HepG2 (cell line): Measurements from ENCODE around the gene UNC5C. TPM values are rescaled to one million over a fixed set of nuclear protein-coding genes. Genes with fewer than 3 reads are reported as not detected.

ENCODE experiments used
- ATAC-seq: fragments of 200-7000 bp; cut with Tn5 transposase; 3 replicates; pipeline ENCODE4 v1.9.1; 2020; ENCODE audit warnings: mild to moderate bottlenecking, moderate library complexity
- BruUV-seq: library from RNA; stranded (reverse); fragments of 400-500 nt; replicated peaks from 2 replicates; lab custom pipeline; 2021; lab: Mats Ljungman, UMichigan
- CTCF ChIA-PET: fragments of 300-600 bp; formaldehyde crosslinking; extraction: SDS; loops from one replicate; lab custom pipeline; 2021; ENCODE audit warnings: low total read pairs, inconsistent platforms, low intra/inter-chr PET ratio; lab: Yijun Ruan, JAX
- POLR2A ChIA-PET: fragments of 350-600 bp; sonication (Branson Sonifier 250); formaldehyde crosslinking; loops from one replicate; lab custom pipeline; 2020; ENCODE audit warnings: antibody characterized with exemption, inconsistent platforms; lab: Yijun Ruan, JAX
- DNase-seq: peaks from one replicate; pipeline ENCODE4 v3.0.0-alpha.2; 2015; ENCODE audit warnings: low spot score
- FAIRE-seq: peaks from 3 replicates; lab custom pipeline; 2011; peaks lifted over from hg19 to GRCh38; lab: Jason Lieb, UNC
- H2AFZ ChIP-seq: one replicate; pipeline ENCODE4 v1.6.1; 2011; ENCODE audit warnings: low read length, inconsistent platforms
- H3K27ac ChIP-seq: fragments of 300-600 bp; 3 replicates; pipeline ENCODE4 v1.8.0; 2011; ENCODE audit warnings: mixed run types, mild to moderate bottlenecking, mixed read lengths, low read length, inconsistent platforms; ENCODE audit not compliant: insufficient read depth; ENCODE audit errors: extremely low read length
- H3K27me3 ChIP-seq, 2 experiments: fragments of 200-600 bp in 1 of 2; 2 replicates in 1 of 2; 3 replicates in 1 of 2; pipeline versions ENCODE4 v1.6.0 to v1.8.0; 2011; ENCODE audit warnings: low read length in 2 of 2, mild to moderate bottlenecking in 2 of 2, moderate library complexity in 2 of 2, inconsistent platforms in 1 of 2; ENCODE audit not compliant: insufficient read depth in 2 of 2, control insufficient read depth in 1 of 2
- H3K36me3 ChIP-seq, 2 experiments: fragments of 200-600 bp in 1 of 2; replicated peaks in 1 of 2; 2 replicates in 1 of 2; 3 replicates in 1 of 2; pipeline versions ENCODE4 v1.5.1 to v1.8.0; 2011; ENCODE audit warnings: low read length in 2 of 2, inconsistent platforms in 1 of 2; ENCODE audit not compliant: insufficient read depth in 2 of 2, control insufficient read depth in 1 of 2
- H3K4me1 ChIP-seq: 2 replicates; pipeline ENCODE4 v1.5.1; 2012; ENCODE audit warnings: low read length, inconsistent platforms; ENCODE audit not compliant: insufficient read depth
- H3K4me2 ChIP-seq: 2 replicates; pipeline ENCODE4 v1.6.0; 2011; ENCODE audit warnings: low read depth, low read length, inconsistent platforms
- H3K4me3 ChIP-seq, 3 experiments: fragments of 200-600 bp in 1 of 3; sonication (generic), shearing (Covaris generic) in 1 of 3; replicated peaks in 1 of 3; 2 replicates each; pipeline ENCODE4 v1.5.1; 2011 to 2016; ENCODE audit warnings: low read length in 3 of 3, inconsistent platforms in 2 of 3, low read depth in 2 of 3, mild to moderate bottlenecking in 2 of 3, control low read depth in 1 of 3, mixed read lengths in 1 of 3; ENCODE audit not compliant: insufficient read depth in 1 of 3
- H3K79me2 ChIP-seq: one replicate; pipeline ENCODE4 v1.6.1; 2011; ENCODE audit warnings: low read length, inconsistent platforms; ENCODE audit not compliant: insufficient read depth
- H3K9ac ChIP-seq: 2 replicates; pipeline ENCODE4 v1.6.0; 2011; ENCODE audit warnings: mild to moderate bottlenecking, low read depth, low read length, inconsistent platforms; ENCODE audit not compliant: insufficient read depth
- H3K9me3 ChIP-seq: 2 replicates; pipeline ENCODE4 v1.5.1; 2012; ENCODE audit warnings: mild to moderate bottlenecking, low read length
- H4K20me1 ChIP-seq: 2 replicates; pipeline ENCODE4 v1.6.0; 2011; ENCODE audit warnings: inconsistent platforms, mild to moderate bottlenecking, low read length, moderate library complexity; ENCODE audit not compliant: insufficient read depth
- KDM5A ChIP-seq: fragments of 200-600 bp; sonication (generic); IDR thresholded peaks from 2 replicates; pipeline ENCODE4 v1.7.0; 2018; ENCODE audit warnings: antibody characterized with exemption, mild to moderate bottlenecking, low read length, borderline replicate concordance
- MAFF ChIP-seq: IDR thresholded peaks from 2 replicates; pipeline ENCODE4 v1.6.1; 2011; ENCODE audit warnings: low read depth, low read length, improper control_type of control experiment
- PAF1 ChIP-seq: IDR thresholded peaks from 2 replicates; pipeline ENCODE4 v1.6.1; 2016; ENCODE audit warnings: missing genetic modification reagents, missing compliant biosample characterization
- SIN3A ChIP-seq: IDR thresholded peaks from 2 replicates; pipeline ENCODE4 v1.6.1; 2011; ENCODE audit warnings: low read depth, mild to moderate bottlenecking, control low read depth, low read length, borderline replicate concordance
- TOPORS ChIP-seq: sonication (generic); formaldehyde crosslinking; IDR thresholded peaks from 2 replicates; pipeline ENCODE4 v1.8.0; 2023; ENCODE audit warnings: mild to moderate bottlenecking, missing genetic modification reagents
- TRAFD1 ChIP-seq: sonication (generic); formaldehyde crosslinking; IDR thresholded peaks from 2 replicates; pipeline ENCODE4 v1.5.1; 2020; ENCODE audit warnings: missing genetic modification reagents, mild to moderate bottlenecking, borderline replicate concordance
- ZBTB14 ChIP-seq: sonication (generic); formaldehyde crosslinking; IDR thresholded peaks from 2 replicates; pipeline ENCODE4 v1.4.0; 2020; ENCODE audit warnings: missing genetic modification reagents
- WGBS: methylation state at CpG from one replicate; pipeline ENCODE4 v1.1.6; 2017; ENCODE audit warnings: low lambda C conversion rate; 5-methylcytosine and 5-hydroxymethylcytosine counted together
- in situ Hi-C: cut with HindIII; loops from 2 replicates; pipeline ENCODE4 v1.10.0; 2017; ENCODE audit warnings: low pct_unique_long_range_greater_than_20kb; ENCODE audit not compliant: extremely low pct_ligation_motif_present
- intact Hi-C: fragments of 100-400 bp; cut with micrococcal nuclease; formaldehyde crosslinking; loops from one replicate; pipeline ENCODE4 v1.10.0; 2022; ENCODE audit not compliant: unreplicated experiment
- polyA plus RNA-seq, 8 experiments: library from polyadenylated mRNA; depleted of rRNA in 3 of 8; stranded (reverse) in 7 of 8; unstranded in 1 of 8; fragments of >200 nt; fragmentation: Illumina TruSeq in 4 of 8; extraction: Trizol in 4 of 8; gene quantifications; 2 replicates each; pipeline versions ENCODE4 v1.2.1 to v1.2.3, GENCODE V29; 2011 to 2016; ENCODE audit warnings: low read depth in 4 of 8, missing spikeins in 1 of 8, mixed read lengths in 1 of 8; ENCODE audit not compliant: insufficient read depth in 1 of 8
- total RNA-seq, 5 experiments: library from RNA; depleted of rRNA; stranded (reverse); fragments of >200 nt; fragmentation: Illumina TruSeq; extraction: Trizol; gene quantifications; 2 replicates each; pipeline ENCODE4 v1.2.3, GENCODE V29; 2016; ENCODE audit warnings: low read depth in 1 of 5

UNC5C gene
- total and polyA plus RNA-seq, 2 of the 13 experiments (the other 11 are each of a cell fraction or from before 2014, with no cell fraction given), result not detected

GRCh38 chr4:95432466-95432865 is 116.3 kb downstream of the UNC5C start:
- Histone ChIP-seq H4K20me1 (no peaks in the 10 kb centered on the region), H2AFZ (no peak overlapping the region), H3K4me3 (no peak overlapping the region), H3K36me3 (no peaks in the 10 kb centered on the region), H3K9ac (no peak overlapping the region), H3K4me1 (no peaks in the 10 kb centered on the region), H3K27ac (no peak overlapping the region), H3K9me3 (no peaks in the 10 kb centered on the region), H3K4me2 (no peak overlapping the region), H3K27me3 (no peaks in the 10 kb centered on the region), H3K79me2 (no peaks in the 10 kb centered on the region)
- no peak for DNase-seq
- 0% methylated on average over 1 of the region's 1 CpG for WGBS
- ChIA-PET POLR2A (no interaction called here), CTCF (no interaction called here)
- no peak for FAIRE-seq
- intact Hi-C loops, result no loop called here
- in situ Hi-C loops, result no loop called here
- no peak for ATAC-seq
- no peak for TF ChIP-seq PAF1 (CRISPR knock-in tag)
- TF ChIP-seq ZBTB14 (CRISPR knock-in tag), result no peak
- TF ChIP-seq SIN3A, result no peak
- TF ChIP-seq TOPORS (CRISPR knock-in tag), result no peak
- TF ChIP-seq MAFF, result no peak
- no peak for TF ChIP-seq TRAFD1 (CRISPR knock-in tag)
- TF ChIP-seq KDM5A, result no peak
- no TSS peak for BruUV-seq
